ENCODE measurements around the gene HSPB9.

HSPB9 gene

DNA sequence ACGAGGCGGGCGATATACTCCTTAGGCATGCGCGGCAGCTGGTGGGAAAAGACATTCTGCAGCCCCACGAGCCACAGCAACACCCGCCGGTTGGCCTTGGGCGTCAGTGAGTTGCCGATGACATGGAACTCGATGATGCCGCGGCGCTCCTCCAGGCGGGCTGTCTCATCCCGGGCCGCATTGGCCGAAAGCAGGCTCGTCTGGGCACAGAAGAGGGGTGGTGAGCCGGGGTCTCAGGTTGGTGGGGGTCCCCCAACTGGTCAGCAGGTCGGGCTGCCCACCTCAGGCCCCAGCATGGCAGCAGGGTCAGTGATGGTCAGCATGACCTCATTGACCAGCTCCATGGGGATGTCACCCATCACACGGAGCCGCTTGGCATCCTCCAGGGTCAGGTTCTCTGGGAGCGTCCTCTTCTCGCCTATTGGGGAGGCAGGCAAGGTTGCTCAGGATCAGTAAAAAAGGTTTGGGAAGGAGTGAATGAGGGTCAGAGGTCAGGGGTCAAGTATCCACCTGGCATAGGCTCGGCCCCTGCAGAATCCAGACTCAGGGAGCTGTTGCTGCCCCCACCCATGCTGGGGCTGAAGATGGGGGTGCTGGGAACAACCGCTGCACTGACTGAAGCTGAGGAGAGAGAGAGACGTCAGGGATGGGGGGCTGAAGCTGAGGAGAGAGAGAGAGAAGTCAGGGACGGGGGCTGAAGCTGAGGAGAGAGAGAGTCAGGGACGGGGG is 5.0 kb upstream of the HSPB9 start:
- H3K4me3 ChIP-seq (ENCODE audit: insufficient read depth, low read length, poor library complexity, severe bottlenecking): no peak overlapping the region
- no peak overlapping the region for H3K27ac ChIP-seq (ENCODE audit: low read depth, low read length)
- H3K4me2 ChIP-seq (ENCODE audit: low read depth, low read length, poor library complexity, severe bottlenecking): no peak overlapping the region
- no peaks in the 10 kb centered on the region for H3K27me3 ChIP-seq (ENCODE audit: low read length)
- peaks cover 11% of the 10 kb centered on the region for H3F3A ChIP-seq (ENCODE audit: insufficient read depth)
- no peaks in the 10 kb centered on the region for H3K9me2 ChIP-seq (replicated peaks; ENCODE audit: insufficient read depth, low read length)
- H3K79me2 ChIP-seq (ENCODE audit: insufficient read depth, low read length): no peaks in the 10 kb centered on the region
- H4K20me1 ChIP-seq (ENCODE audit: low read depth, low read length): no peaks in the 10 kb centered on the region
- no peak overlapping the region for H2AFZ ChIP-seq (ENCODE audit: low read depth, low read length, severe bottlenecking)
- TF ChIP-seq EZH2phosphoT487 (conservative IDR thresholded peaks at IDR 0.05; ENCODE audit: low read length): no peak
- TF ChIP-seq, protein P1, sequence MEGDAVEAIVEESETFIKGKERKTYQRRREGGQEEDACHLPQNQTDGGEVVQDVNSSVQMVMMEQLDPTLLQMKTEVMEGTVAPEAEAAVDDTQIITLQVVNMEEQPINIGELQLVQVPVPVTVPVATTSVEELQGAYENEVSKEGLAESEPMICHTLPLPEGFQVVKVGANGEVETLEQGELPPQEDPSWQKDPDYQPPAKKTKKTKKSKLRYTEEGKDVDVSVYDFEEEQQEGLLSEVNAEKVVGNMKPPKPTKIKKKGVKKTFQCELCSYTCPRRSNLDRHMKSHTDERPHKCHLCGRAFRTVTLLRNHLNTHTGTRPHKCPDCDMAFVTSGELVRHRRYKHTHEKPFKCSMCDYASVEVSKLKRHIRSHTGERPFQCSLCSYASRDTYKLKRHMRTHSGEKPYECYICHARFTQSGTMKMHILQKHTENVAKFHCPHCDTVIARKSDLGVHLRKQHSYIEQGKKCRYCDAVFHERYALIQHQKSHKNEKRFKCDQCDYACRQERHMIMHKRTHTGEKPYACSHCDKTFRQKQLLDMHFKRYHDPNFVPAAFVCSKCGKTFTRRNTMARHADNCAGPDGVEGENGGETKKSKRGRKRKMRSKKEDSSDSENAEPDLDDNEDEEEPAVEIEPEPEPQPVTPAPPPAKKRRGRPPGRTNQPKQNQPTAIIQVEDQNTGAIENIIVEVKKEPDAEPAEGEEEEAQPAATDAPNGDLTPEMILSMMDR (IDR thresholded peaks at IDR 0.05; ENCODE audit: insufficient read depth, low read length, poor library complexity, severe bottlenecking): no peak
- H3K9ac ChIP-seq (ENCODE audit: low read length): no peak overlapping the region
- no peaks in the 10 kb centered on the region for H3K9me3 ChIP-seq (ENCODE audit: insufficient read depth, low read length)
- no peaks in the 10 kb centered on the region for H3K36me3 ChIP-seq (ENCODE audit: low read length)

DNA sequence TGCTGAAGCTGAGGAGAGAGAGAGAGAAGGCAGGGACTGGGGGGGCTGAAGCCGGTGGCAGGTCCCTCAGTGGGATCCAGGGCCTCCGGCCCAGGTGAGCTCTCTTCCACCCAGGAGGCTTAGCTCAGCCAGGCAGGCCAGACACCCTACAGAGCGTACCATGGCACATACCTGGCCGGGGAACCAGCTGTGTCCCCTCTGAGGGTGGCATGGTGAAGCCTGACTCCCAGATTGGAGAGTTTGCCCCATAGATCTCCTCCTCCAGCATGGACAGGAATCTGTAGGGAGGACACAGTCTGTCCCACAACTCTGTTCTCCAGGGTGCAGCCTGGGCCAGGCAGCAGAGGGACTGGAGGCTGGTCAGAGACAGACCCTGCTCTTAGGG is 4.5 kb upstream of the HSPB9 start:
- Histone ChIP-seq H3K4me3 (ENCODE audit: insufficient read depth, low read length, poor library complexity, severe bottlenecking) (no peak overlapping the region), H3K9me2 (replicated peaks; ENCODE audit: insufficient read depth, low read length) (no peaks in the 10 kb centered on the region), H3F3A (ENCODE audit: insufficient read depth) (peaks cover 11% of the 10 kb centered on the region), H3K9me3 (ENCODE audit: insufficient read depth, low read length) (no peaks in the 10 kb centered on the region), H2AFZ (ENCODE audit: low read depth, low read length, severe bottlenecking) (no peak overlapping the region), H4K20me1 (ENCODE audit: low read depth, low read length) (no peaks in the 10 kb centered on the region), H3K9ac (ENCODE audit: low read length) (no peak overlapping the region), H3K36me3 (ENCODE audit: low read length) (no peaks in the 10 kb centered on the region), H3K27me3 (ENCODE audit: low read length) (no peaks in the 10 kb centered on the region), H3K27ac (ENCODE audit: low read depth, low read length) (no peak overlapping the region), H3K79me2 (ENCODE audit: insufficient read depth, low read length) (no peaks in the 10 kb centered on the region), H3K4me2 (ENCODE audit: low read depth, low read length, poor library complexity, severe bottlenecking) (no peak overlapping the region)
- TF ChIP-seq, protein P1 (IDR thresholded peaks at IDR 0.05; ENCODE audit: insufficient read depth, low read length, poor library complexity, severe bottlenecking): no peak
- no peak for TF ChIP-seq EZH2phosphoT487 (conservative IDR thresholded peaks at IDR 0.05; ENCODE audit: low read length)

DNA sequence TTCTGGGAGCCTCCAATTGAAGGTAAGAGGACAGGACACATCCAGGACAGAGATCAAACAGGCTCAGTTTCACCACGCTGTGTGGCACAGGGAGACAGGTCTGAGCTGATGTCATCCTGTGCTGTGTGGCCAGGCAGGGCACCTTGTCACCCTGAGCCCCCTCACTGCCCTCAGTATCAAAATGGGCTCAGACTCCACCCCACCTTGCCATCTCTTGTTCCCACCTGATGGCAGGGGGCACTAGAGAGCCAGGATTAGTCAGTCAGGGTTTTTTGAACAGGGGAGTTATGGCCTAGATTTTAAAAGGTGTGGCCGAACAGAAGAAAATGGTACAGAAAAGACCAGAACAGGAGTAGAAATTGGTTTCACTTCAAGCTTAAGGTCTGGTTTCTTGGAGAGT is 4.1 kb upstream of the HSPB9 start:
- no peaks in the 10 kb centered on the region for H3K79me2 ChIP-seq (ENCODE audit: insufficient read depth, low read length)
- H3K9me2 ChIP-seq (replicated peaks; ENCODE audit: insufficient read depth, low read length): no peaks in the 10 kb centered on the region
- H3K9ac ChIP-seq (ENCODE audit: low read length): no peak overlapping the region
- no peaks in the 10 kb centered on the region for H3K27me3 ChIP-seq (ENCODE audit: low read length)
- no peaks in the 10 kb centered on the region for H3K36me3 ChIP-seq (ENCODE audit: low read length)
- H3K27ac ChIP-seq (ENCODE audit: low read depth, low read length): no peak overlapping the region
- H4K20me1 ChIP-seq (ENCODE audit: low read depth, low read length): no peaks in the 10 kb centered on the region
- TF ChIP-seq, protein P1 (IDR thresholded peaks at IDR 0.05; ENCODE audit: insufficient read depth, low read length, poor library complexity, severe bottlenecking): peak; percentile 69
- TF ChIP-seq EZH2phosphoT487 (conservative IDR thresholded peaks at IDR 0.05; ENCODE audit: low read length): no peak
- peaks cover 11% of the 10 kb centered on the region for H3F3A ChIP-seq (ENCODE audit: insufficient read depth)
- no peak overlapping the region for H3K4me3 ChIP-seq (ENCODE audit: insufficient read depth, low read length, poor library complexity, severe bottlenecking)
- H3K9me3 ChIP-seq (ENCODE audit: insufficient read depth, low read length): no peaks in the 10 kb centered on the region
- H3K4me2 ChIP-seq (ENCODE audit: low read depth, low read length, poor library complexity, severe bottlenecking): no peak overlapping the region
- no peak overlapping the region for H2AFZ ChIP-seq (ENCODE audit: low read depth, low read length, severe bottlenecking)

Data from SU-DHL-6 (cell line).